Tibial nerve (tissue), 4 donors: ENCODE measurements around the gene ADCY3. TPM values are rescaled to one million over a fixed set of nuclear protein-coding genes. Genes with fewer than 3 reads are reported as not detected.

Experiments used
- DNase-seq, 2 donors: peaks; one replicate each; pipeline ENCODE4 v3.0.0-alpha.2; 2019; ENCODE audit warnings: low spot score in 2 of 2
- H3K27ac ChIP-seq, 4 donors: fragments of 200-600 bp; sonication (generic) in 3 of 4; one replicate each; pipeline ENCODE4 v1.5.1; 2017 to 2019; ENCODE audit warnings: mild to moderate bottlenecking in 1 of 4
- H3K27me3 ChIP-seq, 2 donors: fragments of 200-600 bp; sonication (generic) in 1 of 2; one replicate each; pipeline versions ENCODE4 v1.5.1 to v1.6.0; 2017 to 2019
- H3K36me3 ChIP-seq, 3 donors: fragments of 200-600 bp; sonication (generic); one replicate each; pipeline ENCODE4 v1.5.1; 2018 to 2019
- H3K4me1 ChIP-seq, 4 donors: fragments of 200-600 bp; sonication (generic) in 3 of 4; one replicate each; pipeline ENCODE4 v1.5.1; 2017 to 2019
- H3K4me3 ChIP-seq, 4 donors: fragments of 200-600 bp; sonication (generic) in 3 of 4; one replicate each; pipeline ENCODE4 v1.5.1; 2017 to 2019; ENCODE audit warnings: mild to moderate bottlenecking in 1 of 4, moderate library complexity in 1 of 4
- H3K9me3 ChIP-seq, 4 donors: fragments of 200-600 bp; sonication (generic) in 3 of 4; one replicate each; pipeline ENCODE4 v1.5.1; 2017 to 2019
- EP300 ChIP-seq, 2 donors: sonication (generic); formaldehyde crosslinking; IDR thresholded peaks; one replicate each; pipeline ENCODE4 v1.6.1; 2017; ENCODE audit warnings: antibody characterized with exemption in 2 of 2, mild to moderate bottlenecking in 1 of 2
- POLR2A ChIP-seq, 2 donors: fragments of 450-650 bp; IDR thresholded peaks; one replicate each; pipeline ENCODE4 v1.6.1; 2017; ENCODE audit warnings: antibody characterized with exemption in 2 of 2, mild to moderate bottlenecking in 2 of 2, moderate library complexity in 2 of 2
- WGBS, 2 donors: methylation state at CpG; one replicate each; pipeline ENCODE4 v1.1.5; 2018; 5-methylcytosine and 5-hydroxymethylcytosine counted together
- total RNA-seq, 4 donors: library from RNA; depleted of rRNA; stranded (reverse); fragments of >200 nt; gene quantifications; one replicate each; pipeline ENCODE4 v1.1.0, GENCODE V29; 2016
- TF ChIP-seq, protein P1 (sequence below), 5 experiments: fragments of 200-600 bp in 3 of 5; fragments of 450-650 bp in 2 of 5; sonication (generic) in 3 of 5; IDR thresholded peaks; one replicate each; pipeline ENCODE4 v1.5.1; 2016 to 2019; ENCODE audit warnings: antibody characterized with exemption in 5 of 5, mild to moderate bottlenecking in 3 of 5, moderate library complexity in 2 of 5

Gene ADCY3
- total RNA-seq, 4 donors from 2014 or later = 145 to 393 (median 207) TPM

DNA sequence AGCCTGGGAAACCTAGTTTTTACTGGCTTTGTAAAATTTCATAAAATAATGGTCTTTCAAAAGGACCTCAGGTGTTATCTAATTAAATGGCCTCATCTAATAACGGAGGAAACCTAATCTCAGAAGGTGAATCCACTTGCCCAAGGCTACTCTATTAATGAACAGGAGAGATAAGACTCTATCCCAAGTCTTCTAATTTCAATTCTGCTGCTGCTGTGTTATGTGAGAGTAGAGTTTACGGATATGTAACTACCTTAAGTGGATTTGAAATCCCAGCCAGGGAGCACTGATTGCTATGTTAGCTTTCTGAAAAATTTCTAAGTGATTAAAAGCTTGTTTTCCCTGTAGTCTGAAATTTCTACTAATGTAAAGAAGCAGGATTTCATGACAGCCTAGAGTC is 17.2 kb upstream of the ADCY3 start:
- WGBS, 2 donors = 94 to 96% methylated on average over 2 of the region's 2 CpGs
- DNase-seq = no peak
- H3K27ac ChIP-seq = no peak overlapping the region
- H3K36me3 ChIP-seq = no peaks in the 10 kb centered on the region
- no peak overlapping the region for H3K4me3 ChIP-seq
- H3K27me3 ChIP-seq = no peaks in the 10 kb centered on the region
- no peaks in the 10 kb centered on the region for H3K4me1 ChIP-seq
- TF ChIP-seq EP300 (IDR thresholded peaks at IDR 0.05) (no peak), POLR2A (IDR thresholded peaks at IDR 0.05) (no peak)
- TF ChIP-seq, protein P1, sequence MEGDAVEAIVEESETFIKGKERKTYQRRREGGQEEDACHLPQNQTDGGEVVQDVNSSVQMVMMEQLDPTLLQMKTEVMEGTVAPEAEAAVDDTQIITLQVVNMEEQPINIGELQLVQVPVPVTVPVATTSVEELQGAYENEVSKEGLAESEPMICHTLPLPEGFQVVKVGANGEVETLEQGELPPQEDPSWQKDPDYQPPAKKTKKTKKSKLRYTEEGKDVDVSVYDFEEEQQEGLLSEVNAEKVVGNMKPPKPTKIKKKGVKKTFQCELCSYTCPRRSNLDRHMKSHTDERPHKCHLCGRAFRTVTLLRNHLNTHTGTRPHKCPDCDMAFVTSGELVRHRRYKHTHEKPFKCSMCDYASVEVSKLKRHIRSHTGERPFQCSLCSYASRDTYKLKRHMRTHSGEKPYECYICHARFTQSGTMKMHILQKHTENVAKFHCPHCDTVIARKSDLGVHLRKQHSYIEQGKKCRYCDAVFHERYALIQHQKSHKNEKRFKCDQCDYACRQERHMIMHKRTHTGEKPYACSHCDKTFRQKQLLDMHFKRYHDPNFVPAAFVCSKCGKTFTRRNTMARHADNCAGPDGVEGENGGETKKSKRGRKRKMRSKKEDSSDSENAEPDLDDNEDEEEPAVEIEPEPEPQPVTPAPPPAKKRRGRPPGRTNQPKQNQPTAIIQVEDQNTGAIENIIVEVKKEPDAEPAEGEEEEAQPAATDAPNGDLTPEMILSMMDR (IDR thresholded peaks at IDR 0.05) = no peak
- no peaks in the 10 kb centered on the region for H3K9me3 ChIP-seq

DNA sequence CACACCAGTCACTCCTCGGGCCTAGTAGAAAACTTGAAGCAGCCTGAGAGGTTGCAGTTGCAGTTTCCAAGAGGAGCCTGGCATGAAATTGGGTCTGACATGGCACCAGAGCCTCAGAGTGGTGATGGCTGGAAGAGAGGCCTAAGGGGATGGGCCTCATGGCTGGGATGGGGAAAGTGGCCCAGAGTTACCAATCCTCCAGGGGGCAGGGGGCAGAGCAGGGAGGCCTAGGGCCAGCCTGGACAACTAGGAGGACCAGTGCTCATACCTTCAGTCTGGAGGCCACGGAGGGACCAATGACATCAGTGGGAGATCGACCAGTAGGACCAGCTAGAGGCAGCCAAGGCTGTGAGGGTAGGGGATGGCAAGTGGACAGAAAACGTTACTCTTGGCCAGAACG is 15.1 kb upstream of the ADCY3 start:
- 90% methylated on average over 5 of the region's 5 CpGs for WGBS, 2 donors
- no peak for TF ChIP-seq POLR2A (IDR thresholded peaks at IDR 0.05)
- TF ChIP-seq EP300 (IDR thresholded peaks at IDR 0.05) = no peak
- TF ChIP-seq, protein P1 (IDR thresholded peaks at IDR 0.05) = no peak
- Histone ChIP-seq H3K4me3 (no peak overlapping the region), H3K27me3 (no peaks in the 10 kb centered on the region), H3K9me3 (no peaks in the 10 kb centered on the region), H3K4me1 (no peaks in the 10 kb centered on the region), H3K36me3 (no peaks in the 10 kb centered on the region), H3K27ac (no peak overlapping the region)
- DNase-seq = no peak

DNA sequence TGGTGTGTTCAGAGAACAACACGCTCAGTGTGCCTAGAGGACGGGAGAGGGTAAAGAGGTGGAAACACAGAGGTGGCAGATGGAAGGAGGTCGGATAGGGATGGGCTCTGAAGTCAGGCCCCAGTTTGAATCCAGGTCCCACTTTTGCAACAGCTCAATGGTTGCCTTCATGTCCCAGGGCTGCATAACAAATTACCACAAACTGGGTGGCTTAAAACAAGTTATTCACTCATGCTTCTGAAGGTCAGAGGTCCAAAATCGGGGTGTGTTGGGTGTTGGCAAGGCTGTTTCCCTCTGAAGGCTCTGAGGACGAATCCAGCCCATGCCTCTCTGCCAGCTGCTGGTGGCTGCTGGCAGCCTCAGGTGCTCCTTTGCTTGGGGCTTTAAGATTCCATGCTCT is 12.7 kb upstream of the ADCY3 start:
- no peaks in the 10 kb centered on the region for H3K36me3 ChIP-seq
- no peaks in the 10 kb centered on the region for H3K27me3 ChIP-seq
- H3K27ac ChIP-seq = no peak overlapping the region
- DNase-seq = no peak
- WGBS, 2 donors = 74 to 82% methylated on average over 5 of the region's 5 CpGs
- no peak overlapping the region for H3K4me3 ChIP-seq
- TF ChIP-seq EP300 (IDR thresholded peaks at IDR 0.05) = no peak
- TF ChIP-seq, protein P1 (IDR thresholded peaks at IDR 0.05) = no peak
- TF ChIP-seq POLR2A (IDR thresholded peaks at IDR 0.05) = no peak
- H3K9me3 ChIP-seq = no peaks in the 10 kb centered on the region
- peaks cover 0 to 2% (median under 1%) of the 10 kb centered on the region in 4 donors for H3K4me1 ChIP-seq

DNA sequence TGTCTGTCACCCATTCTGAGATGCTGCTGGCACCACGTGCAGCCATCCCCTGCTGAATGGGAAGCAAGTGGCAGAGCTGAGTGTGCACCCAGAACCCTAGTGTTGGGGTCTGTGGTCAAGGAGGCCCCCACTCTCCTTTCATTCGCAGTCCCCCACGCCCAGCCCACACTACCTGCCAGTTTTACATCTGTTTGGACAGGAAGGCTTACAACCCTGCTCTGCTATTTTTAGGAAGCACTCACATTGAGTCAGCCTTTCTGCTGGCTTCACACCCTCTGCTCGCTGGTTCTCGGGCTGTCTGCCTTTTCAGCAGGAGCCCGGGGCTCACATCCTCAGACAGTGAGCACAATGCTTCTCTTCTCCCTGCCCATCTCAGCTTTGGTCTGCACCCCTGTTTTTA is 10.7 kb upstream of the ADCY3 start:
- H3K4me3 ChIP-seq = no peak overlapping the region
- no peaks in the 10 kb centered on the region for H3K27me3 ChIP-seq
- peaks cover 0 to 19% (median 10%) of the 10 kb centered on the region in 4 donors for H3K4me1 ChIP-seq
- H3K27ac ChIP-seq = no peak overlapping the region
- 56 to 63% methylated on average over 6 of the region's 6 CpGs for WGBS, 2 donors
- no peak for DNase-seq
- H3K9me3 ChIP-seq = no peaks in the 10 kb centered on the region
- TF ChIP-seq, protein P1 (IDR thresholded peaks at IDR 0.05) = no peak
- TF ChIP-seq POLR2A (IDR thresholded peaks at IDR 0.05) (no peak), EP300 (IDR thresholded peaks at IDR 0.05) (no peak)
- H3K36me3 ChIP-seq = no peaks in the 10 kb centered on the region

DNA sequence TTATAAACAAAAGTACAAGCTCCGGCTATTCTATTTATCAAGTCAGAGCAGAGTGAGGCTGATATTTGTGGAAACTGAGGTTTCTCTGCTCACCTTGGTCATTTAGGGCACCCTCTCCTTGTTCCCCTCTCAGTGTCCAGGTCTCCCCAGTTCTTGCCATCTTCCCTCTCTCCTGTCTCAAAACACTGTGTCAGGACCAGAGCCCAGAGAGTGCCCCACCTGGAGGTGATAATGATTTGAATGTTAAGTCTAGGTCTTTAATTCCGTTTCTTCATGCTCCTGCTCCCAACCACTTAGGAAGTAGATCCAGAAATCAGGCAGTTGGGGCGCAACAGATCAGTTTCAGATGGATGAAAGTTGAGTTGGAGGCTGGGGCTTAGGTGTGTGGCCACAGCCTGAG is 9.2 kb upstream of the ADCY3 start:
- H3K36me3 ChIP-seq = no peaks in the 10 kb centered on the region
- H3K27ac ChIP-seq = no peak overlapping the region
- H3K4me1 ChIP-seq = peaks cover 0 to 19% (median 10%) of the 10 kb centered on the region in 4 donors
- DNase-seq = no peak
- H3K27me3 ChIP-seq = no peaks in the 10 kb centered on the region
- WGBS, 2 donors = 94 to 98% methylated on average over 3 of the region's 3 CpGs
- TF ChIP-seq POLR2A (IDR thresholded peaks at IDR 0.05) (no peak), EP300 (IDR thresholded peaks at IDR 0.05) (no peak)
- TF ChIP-seq, protein P1 (IDR thresholded peaks at IDR 0.05) = no peak
- no peak overlapping the region for H3K4me3 ChIP-seq
- no peaks in the 10 kb centered on the region for H3K9me3 ChIP-seq
